ENCODE results near the gene CUEDC2. TPM values are rescaled to one million over a fixed set of nuclear protein-coding genes. Genes with fewer than 3 reads are reported as not detected.
A peak's percentile ranks its signal among the peaks of the same experiment; 100 is the strongest.

CUEDC2 gene
- total and polyA plus RNA-seq, 10 of the 15 experiments (the other 5 are each of a cell fraction or from before 2014, with no cell fraction given) = 20.4 to 121 (median 75.0) TPM

GRCh38 chr10:102394801-102395399 is 37.5 kb downstream of the CUEDC2 start (continued):
- TF ChIP-seq ZNF592 (IDR thresholded peaks at IDR 0.05) = no peak
- TF ChIP-seq CBFB (IDR thresholded peaks at IDR 0.05; ENCODE audit: low read depth) = peak; percentile 37; the same call in 1 of the 2 replicates
- no peak for TF ChIP-seq USF2 (IDR thresholded peaks at IDR 0.05; ENCODE audit: borderline replicate concordance, low read depth, low read length)
- no peak for TF ChIP-seq MTA3 (IDR thresholded peaks at IDR 0.05; ENCODE audit: borderline replicate concordance, low read length)
- no peak for TF ChIP-seq SMAD1 (IDR thresholded peaks at IDR 0.05; ENCODE audit: low read depth, partially characterized antibody)
- no peak for TF ChIP-seq SMAD5 (IDR thresholded peaks at IDR 0.05; ENCODE audit: low read depth)
- no peak for TF ChIP-seq ZBTB40 (IDR thresholded peaks at IDR 0.05; ENCODE audit: borderline replicate concordance)
- no peak; the same call in none of the 2 replicates for TF ChIP-seq HDGF (IDR thresholded peaks at IDR 0.05)
- TF ChIP-seq TARDBP (IDR thresholded peaks at IDR 0.05; ENCODE audit: borderline replicate concordance) = no peak
- no peak for TF ChIP-seq NFYA (IDR thresholded peaks at IDR 0.05; ENCODE audit: borderline replicate concordance, low read depth, low read length)
- no peak for TF ChIP-seq POLR2AphosphoS2 (IDR thresholded peaks at IDR 0.05; ENCODE audit: low read depth, low read length)
- no peak for TF ChIP-seq USF1 (IDR thresholded peaks at IDR 0.05; ENCODE audit: borderline replicate concordance, extremely low read length, insufficient read depth, low read depth, low read length)
- no peak for TF ChIP-seq BCLAF1 (IDR thresholded peaks at IDR 0.05)
- TF ChIP-seq BACH1 (IDR thresholded peaks at IDR 0.05; ENCODE audit: borderline replicate concordance) = no peak
- TF ChIP-seq JUNB (IDR thresholded peaks at IDR 0.05) = no peak
- TF ChIP-seq CBX5 (IDR thresholded peaks at IDR 0.05; ENCODE audit: low read depth) = no peak
